Measurements from ENCODE around the gene WDR6. TPM values are rescaled to one million over a fixed set of nuclear protein-coding genes. Genes with fewer than 3 reads are reported as not detected.
"Not testable (repeated sequence)": the region's sequence is repeated elsewhere in the genome, so short reads cannot be mapped to it uniquely, and the experiment has no call there.

WDR6 gene
- total RNA-seq, 1 donor from 2014 or later, result 210 TPM

DNA sequence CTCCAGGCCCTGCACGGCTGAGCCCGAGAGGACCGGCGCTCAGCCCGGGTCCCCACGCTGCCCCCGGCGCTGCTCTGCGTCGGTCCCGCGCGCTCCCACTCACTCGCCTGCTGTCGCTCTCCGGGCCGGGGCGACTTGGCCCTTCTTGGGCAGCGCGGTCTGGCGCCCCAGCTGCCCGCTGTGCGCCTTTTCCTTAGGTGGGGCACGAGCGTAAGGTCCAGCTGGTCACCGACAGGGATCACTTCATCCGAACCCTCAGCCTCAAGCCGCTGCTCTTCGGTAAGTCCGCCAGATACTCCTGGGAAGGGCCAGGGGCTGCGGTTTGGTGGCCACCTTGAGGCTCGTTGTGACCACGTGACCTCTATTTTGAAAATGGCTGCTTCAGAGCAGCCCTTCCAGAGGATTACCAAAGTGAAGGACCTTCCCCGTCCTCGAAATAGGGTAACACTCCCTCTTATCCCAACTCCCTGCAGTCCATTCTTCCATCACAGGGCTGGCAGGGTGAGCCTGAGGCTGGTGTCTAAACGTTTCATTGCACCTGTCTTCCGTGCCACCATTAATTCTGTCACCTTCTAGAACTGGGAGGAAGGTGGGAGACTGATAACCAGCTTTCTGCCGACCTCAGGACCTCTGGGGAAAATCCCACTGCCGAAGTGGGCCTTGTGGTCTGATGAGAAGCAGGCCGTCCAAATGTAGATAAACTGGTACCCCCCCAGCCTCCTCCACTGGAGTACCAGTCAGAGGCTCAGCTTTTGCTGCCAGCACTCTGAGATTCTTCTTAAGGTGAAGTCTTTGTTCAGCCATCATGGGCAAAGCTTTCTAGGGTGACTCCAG lies 16.3 kb upstream of the WDR6 start:
- DNase-seq (ENCODE audit: low spot score), result no peak

DNA sequence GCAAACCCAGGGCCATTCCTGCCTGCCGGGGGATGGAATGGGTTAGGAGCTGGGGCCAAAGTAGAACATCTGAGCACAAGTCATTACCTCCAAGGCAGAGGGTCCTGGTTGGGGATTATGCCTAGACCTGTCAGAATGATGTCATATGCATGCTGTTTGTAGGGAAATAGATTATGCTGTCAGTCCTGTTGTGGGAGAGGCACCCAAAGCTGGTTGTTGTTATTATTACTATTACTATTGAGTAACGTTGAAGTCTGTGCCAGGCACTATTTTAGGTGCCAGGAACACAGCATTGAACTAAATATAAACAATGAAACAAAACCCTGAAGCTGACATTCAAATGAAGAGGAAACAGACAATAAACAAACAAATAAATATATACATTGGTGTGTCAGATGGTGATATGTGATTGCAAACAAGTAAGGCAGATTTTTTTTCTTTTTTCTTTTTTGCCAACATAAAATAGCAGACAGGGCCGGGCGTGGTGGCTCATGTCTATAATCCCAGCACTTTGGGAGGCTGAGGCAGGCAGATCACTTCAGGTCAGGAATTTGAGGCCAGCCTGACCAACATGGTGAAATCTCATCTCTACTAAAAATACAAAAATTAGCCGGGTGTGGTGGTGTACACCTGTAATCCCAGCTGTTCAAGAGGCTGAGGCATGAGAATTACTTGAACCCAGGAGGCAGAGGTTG lies 15.2 kb upstream of the WDR6 start:
- DNase-seq (ENCODE audit: low spot score), result no peak

GRCh38 chr3:48993834-48994233 lies 13.4 kb upstream of the WDR6 start:
- DNase-seq (ENCODE audit: low spot score), result no peak

- no peak for DNase-seq (ENCODE audit: low spot score)
Measured at GRCh38 chr3:48996640-48997039, 10.6 kb upstream of the WDR6 start.

DNA sequence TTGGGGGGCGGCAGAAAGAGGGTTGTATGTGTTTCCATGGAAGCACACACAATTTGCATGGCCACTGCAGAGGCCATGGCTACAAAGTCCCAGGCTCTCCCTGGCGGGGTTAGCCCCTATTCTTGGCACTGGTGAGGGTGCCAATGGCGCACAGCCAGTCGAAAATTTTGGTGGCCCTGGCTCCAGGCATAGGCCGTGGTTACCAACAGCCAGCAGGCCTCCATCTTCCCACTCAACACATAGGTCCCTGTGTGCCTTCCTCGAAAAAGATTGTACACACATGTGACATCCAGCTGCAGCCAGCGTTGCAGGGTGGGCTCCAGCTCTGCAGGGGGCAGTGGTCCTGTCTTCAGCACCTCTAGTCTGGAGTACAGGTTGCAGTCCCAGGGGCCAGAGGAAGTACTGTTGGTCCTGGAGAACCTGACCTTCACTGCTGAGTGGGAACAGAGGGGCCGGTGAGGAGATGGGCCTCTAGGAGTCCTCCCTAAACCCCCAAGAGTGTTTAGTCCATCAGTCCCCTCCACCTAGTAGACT lies 10.0 kb upstream of the WDR6 start:
- no peak for DNase-seq (ENCODE audit: low spot score)

- DNase-seq (ENCODE audit: low spot score), result no peak
Measured at GRCh38 chr3:48997714-48998637, 9.2 kb upstream of the WDR6 start.

DNA sequence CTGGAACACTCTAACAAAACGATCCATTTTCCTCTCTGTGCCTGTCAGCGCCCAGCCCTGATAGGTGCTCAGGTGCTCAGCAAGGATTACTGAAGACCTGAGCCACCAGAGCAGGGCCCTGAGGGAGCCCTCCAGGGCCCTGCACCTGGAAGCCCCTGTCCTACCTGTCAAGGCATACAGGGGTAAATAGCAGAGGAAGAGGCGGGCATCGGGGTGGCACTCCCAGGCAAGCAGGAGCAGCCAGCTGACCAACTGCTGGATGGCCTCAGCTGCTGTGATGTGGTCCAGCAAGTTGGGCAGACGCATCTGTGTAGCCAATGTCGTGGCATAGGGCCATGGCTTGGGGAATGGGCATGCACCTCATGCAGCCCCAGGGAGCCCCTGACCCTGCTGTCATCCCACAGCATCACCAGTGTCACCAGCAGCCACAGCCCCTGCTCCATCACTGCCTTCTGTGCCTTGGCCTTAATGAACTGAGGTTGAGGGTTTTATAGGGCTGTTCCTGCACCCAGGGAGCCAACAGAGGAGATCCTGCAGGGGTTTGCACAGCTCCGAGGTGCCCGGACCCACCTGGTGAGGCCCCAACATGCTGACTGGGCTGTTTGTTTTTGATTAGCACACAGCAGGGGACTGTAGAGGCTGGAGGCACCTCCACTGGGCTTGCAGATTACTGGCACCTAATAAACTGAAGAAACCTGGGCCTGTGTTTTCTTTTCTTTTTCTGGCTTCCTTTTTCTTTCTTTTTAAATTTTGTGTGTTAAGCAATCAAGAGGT lies 7.9 kb upstream of the WDR6 start:
- DNase-seq (ENCODE audit: low spot score), result no peak

DNA sequence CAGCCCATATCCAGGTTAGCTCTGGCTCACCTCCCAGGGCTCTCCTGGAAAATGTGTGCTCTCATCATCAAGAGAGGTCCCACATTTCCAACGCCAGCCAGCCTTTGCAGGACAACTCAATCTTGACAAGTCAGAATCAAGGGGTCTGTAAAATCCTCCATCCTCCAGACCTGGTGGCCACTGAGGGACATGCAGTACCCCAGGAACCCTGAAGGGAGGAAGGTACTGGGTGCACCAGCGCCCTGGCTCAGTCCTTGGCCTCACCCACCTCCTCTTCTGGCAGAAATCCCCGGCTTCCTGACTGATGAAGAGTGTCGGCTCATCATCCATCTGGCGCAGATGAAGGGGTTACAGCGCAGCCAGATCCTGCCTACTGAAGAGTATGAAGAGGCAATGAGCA lies 6.0 kb upstream of the WDR6 start:
- DNase-seq (ENCODE audit: low spot score), result no peak

GRCh38 chr3:49004352-49005302 lies 2.6 kb upstream of the WDR6 start:
- no peak for DNase-seq (ENCODE audit: low spot score)

GRCh38 chr3:49005303-49005680 lies 1.9 kb upstream of the WDR6 start:
- no peak for DNase-seq (ENCODE audit: low spot score)

DNA sequence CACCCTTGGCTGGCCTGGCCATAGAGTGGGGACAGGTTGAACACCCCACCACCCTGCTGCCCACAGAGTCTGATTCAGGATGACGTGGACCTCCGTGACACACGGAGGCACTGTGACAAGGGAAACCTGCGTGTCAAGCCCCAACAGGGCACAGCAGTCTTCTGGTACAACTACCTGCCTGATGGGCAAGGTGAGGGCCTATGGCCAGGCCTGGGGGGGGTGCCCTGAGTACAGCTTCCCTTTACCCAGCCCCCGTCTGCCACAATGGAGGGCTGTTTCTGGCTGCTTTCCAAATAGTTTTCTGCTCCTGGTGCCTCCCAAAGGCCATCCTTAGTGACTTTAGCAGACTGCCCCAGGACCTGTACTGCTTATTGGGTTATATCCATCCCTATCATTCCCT lies 1.2 kb upstream of the WDR6 start:
- DNase-seq (ENCODE audit: low spot score), result no peak

DNA sequence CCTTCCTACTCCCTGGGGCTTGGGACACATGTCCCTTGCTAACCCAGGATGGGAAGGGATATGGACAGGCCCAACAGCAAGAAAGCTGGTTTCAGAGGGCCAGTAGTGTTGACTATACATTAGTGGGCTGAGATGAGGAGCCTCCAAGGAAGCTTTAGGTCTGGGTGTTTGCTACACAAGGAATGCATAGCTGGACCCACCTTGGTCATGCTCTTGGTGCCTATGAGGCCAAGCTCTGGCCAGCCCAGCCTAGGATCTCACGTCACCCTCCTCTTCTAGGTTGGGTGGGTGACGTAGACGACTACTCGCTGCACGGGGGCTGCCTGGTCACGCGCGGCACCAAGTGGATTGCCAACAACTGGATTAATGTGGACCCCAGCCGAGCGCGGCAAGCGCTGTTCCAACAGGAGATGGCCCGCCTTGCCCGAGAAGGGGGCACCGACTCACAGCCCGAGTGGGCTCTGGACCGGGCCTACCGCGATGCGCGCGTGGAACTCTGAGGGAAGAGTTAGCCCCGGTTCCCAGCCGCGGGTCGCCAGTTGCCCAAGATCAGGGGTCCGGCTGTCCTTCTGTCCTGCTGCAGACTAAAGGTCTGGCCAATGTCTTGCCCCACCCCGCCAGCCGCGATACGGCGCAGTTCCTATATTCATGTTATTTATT lies 653 bp upstream of the WDR6 start:
- DNase-seq (ENCODE audit: low spot score), result peak; percentile 58

DNA sequence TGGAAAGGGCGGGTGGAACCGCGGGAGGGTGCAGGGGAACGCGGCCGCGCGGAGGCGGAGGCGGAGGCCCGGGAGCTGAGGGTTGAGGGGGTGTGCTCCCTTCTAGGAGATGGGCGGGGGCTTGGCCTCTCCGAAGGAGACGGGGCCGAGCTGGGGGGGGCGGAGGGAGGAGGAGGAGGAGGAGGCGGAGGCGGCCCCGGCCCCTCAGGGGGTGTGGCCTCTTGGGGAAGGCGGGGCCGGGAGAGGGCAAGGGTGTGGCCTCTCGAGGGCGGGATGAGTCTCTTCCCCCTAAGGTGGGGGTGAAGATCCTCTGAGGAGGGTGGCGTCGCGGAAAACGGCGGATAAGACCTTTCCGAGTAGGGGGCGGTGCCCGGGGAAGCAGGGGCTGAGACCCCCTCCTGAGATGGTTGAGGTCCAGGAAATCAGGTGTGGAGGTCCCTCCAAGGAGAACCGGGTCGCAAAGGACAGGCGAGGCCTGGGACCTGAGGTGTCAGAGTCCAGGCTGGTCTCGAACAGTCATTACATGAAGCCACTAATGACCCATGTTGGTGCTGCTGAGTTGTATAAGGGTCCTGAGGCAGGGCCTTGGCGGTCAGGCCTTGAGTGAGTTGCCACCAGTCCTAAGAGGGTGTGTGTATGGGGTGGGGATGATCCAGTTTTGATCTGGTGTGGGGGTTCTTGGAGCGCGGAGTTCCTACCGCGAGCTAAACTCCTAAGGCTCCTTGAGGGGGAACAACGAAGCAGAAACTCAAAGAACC lies 759 bp downstream of the WDR6 start:
- peak; percentile 93 for DNase-seq (ENCODE audit: low spot score)

DNA sequence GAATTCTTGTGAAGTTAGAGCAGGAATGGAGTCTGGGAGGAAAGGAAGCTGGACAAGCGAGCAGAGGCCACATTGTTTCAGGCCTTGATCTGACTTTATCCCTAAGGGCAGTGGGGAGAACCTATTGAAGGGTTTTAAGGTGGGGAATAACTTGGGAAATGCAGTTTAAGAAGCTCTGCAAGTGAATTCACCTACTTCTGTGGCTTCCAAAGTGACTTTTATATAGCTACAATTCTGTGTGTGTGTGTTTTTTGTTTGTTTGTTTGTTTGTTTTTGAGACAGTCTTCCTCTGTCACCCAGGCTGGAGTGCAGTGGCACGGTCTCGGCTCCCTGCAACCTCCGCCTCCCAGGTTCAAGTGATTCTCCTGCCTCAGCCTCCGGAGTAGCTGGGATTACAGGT lies 1.4 kb downstream of the WDR6 start:
- not testable (repeated sequence) for DNase-seq (ENCODE audit: low spot score)

DNA sequence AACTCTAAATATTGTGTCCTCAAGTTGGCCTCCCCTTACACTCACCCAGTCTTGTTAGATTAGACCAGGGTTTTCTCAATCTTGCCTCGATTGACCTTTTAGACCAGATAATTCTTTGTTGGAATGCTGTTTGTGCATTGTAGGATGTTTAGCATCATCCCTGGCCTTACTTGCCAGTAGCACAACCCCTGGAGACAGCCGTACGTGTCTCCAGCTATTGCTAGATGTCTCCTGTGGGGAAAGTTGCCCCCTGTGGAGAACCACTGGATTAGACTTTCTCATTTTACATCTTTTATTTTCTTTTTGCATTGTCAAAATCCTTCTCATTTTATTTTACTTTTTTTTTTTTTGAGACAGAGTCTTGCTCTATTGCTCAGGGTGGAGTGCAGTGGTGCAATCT lies 2.2 kb downstream of the WDR6 start:
- DNase-seq (ENCODE audit: low spot score), result no peak

DNA sequence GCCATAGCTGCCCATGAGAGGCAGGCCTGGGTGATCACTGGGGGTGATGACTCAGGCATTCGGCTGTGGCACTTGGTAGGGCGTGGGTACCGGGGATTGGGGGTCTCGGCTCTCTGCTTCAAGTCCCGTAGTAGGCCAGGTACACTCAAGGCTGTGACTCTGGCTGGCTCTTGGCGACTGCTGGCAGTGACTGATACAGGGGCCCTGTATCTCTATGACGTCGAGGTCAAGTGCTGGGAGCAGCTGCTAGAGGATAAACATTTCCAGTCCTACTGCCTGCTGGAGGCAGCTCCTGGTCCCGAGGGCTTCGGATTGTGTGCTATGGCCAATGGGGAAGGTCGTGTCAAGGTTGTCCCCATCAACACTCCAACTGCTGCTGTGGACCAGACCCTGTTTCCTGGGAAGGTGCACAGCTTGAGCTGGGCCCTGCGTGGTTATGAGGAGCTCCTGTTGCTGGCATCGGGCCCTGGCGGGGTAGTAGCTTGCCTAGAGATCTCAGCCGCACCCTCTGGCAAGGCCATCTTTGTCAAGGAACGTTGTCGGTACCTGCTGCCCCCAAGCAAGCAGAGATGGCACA lies 5.3 kb downstream of the WDR6 start:
- no peak for DNase-seq (ENCODE audit: low spot score)

DNA sequence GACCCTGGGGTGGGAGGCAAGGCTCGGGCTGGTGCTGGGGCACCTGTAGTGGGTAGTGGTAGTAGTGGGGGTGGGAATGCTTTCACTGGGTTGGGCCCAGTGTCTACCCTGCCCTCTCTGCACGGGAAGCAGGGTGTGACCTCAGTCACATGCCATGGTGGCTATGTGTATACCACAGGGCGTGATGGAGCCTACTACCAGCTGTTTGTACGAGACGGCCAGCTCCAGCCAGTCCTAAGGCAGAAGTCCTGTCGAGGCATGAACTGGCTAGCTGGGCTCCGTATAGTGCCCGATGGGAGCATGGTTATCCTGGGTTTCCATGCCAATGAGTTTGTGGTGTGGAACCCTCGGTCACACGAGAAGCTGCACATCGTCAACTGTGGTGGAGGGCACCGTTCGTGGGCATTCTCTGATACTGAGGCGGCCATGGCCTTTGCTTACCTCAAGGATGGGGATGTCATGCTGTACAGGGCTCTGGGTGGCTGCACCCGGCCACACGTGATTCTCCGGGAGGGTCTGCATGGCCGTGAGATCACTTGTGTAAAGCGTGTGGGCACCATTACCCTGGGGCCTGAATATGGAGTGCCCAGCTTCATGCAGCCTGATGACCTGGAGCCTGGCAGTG lies 6.0 kb downstream of the WDR6 start:
- DNase-seq (ENCODE audit: low spot score), result no peak
